NCI-H524 treated with DMSO at 0.1 percent for 48 hours (cell line): Measurements from ENCODE around the gene SSH2.
A peak's percentile ranks its signal among the peaks of the same experiment; 100 is the strongest.

Experiments
- DNase-seq: peaks from one replicate; lab custom pipeline; 2025; lab: John Stamatoyannopoulos, UW

SSH2 gene

DNA sequence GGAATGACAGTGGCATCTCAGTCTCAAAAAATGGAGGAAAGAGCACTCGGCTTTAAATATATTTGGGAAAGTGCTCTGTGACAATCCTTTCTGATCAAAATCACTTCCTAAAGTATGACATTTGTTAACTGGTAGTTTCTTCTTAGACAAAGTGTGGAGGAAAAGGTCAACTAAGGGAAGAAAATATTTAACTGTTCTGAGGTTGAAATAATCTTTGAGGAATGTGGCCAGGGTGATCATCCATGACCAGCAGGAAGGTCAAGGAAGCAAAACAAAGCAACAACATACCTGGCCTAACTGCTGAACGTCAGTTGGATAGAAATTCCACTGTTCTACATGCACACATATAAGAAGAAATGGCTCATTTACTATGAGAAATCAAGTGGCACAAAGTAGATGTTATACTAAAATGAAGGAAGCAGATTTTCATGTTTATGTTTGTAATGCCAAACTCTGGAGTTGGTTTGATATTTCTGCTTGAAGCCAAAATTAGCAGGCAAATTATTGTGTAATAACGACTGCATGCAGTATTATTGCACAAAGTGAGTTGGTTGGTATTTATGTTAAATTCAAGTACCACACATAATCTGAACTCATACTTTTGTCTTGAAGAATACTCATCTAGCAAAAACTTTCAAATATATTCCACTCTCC lies 220.0 kb downstream of the SSH2 start:
- DNase-seq: no peak

- no peak for DNase-seq
These were observed 222.8 kb downstream of the SSH2 start for GRCh38 chr17:29707212-29707571.

- DNase-seq: no peak
These were observed 224.0 kb downstream of the SSH2 start for GRCh38 chr17:29706045-29706431.

DNA sequence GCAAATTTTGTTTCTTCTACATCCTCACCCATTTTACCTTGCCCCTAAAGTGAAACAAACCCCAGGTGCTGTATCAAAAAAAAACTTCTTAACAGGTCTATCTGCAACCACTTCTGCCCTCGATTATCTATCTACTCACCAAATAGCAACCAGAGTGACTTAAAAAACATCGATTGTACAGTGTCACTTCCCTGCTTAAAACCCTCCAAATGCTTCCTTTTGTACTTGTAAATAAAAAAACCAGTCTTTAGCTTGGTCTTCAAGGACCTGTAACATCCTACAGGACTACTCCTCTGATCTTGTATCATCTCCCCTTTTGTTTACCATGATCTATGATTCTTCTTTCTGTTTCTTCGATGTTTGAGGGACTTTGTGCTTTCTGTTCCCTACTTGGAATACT lies 224.6 kb downstream of the SSH2 start:
- DNase-seq: no peak

DNA sequence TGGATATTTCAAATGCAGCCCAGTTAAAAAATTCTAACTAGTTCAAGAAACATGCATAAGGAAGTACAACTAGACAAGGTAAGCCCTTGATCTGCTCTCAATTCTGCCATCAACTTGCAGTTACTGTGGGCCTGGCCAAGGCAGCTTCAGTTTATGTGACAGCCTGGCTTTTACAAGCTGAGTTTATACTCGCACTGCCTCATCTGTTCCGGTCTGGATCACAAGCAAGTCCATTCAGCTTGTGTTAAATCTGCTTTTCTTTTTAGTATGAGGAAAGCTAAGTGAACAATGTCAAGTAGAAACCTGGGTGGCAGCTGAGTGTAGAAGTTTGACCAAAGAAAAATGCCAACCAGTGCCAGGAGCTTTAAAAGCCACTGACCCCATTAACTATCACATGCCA lies 230.7 kb downstream of the SSH2 start:
- DNase-seq: no peak

GRCh38 chr17:29698837-29699236 lies 231.2 kb downstream of the SSH2 start:
- no peak for DNase-seq

DNA sequence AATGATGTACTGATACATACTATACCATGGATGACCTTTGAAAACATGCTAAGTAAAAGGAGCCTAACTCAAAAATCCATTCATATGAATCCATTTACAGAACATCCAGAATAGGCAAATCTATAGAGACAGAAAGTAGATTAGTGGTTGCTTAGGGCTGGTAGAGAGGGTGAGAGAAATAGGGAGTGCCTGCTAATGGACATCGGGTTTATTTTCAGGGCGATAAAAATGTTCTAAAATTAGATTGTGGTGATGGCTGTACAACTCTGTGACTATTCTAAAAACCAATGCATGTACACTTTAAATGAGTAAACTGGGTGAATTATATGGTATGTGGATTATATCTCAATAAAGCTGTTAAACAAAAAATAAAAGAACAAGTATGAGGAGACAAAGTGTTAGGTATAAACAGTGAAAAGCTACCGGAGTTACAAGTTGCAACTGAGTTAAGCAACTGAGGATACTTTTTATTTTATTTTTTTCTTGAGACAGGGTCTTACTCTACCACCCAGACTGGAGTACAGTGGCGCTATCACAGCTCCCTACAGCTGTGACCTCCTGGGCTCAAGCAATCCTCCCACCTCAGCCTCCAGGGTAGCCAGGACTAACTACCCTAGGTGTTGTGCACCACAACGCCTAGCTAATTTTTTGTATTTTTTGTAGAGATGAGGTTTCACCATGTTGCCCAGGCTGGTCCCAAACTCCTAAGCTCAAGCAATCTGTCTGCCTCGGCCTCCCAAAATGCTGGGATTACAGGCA lies 231.8 kb downstream of the SSH2 start:
- no peak for DNase-seq

GRCh38 chr17:29697371-29697770 lies 232.7 kb downstream of the SSH2 start:
- DNase-seq: no peak

DNA sequence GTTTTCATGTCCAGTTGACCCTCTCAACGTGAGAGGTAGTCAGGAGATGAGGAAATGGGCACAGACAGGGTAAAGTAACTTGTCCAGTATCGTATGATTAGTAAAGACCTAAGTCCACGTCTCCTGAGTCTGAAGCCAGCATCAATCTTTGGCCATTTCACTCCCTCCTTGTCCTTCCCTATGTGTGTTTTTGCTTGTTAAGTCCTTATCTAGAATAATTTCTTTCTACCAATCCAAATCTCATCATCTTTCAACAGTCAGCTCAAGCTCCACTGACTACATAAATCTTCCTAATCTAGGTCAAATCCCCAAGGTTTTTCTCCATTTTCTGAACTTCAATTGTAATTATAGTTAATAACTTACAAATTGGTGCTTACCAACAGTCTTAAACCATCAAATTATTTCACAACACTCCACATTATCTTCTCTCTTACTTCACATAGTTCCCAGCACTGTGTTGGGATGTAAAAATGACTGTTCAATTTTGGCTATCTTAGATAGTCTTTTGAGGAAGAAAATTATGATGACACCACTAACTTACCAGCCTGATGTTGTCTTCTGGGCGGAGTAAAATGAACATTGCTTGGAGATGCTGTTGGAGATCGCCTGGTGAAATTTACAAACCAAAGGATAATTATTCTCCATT lies 235.0 kb downstream of the SSH2 start:
- DNase-seq: no peak

DNA sequence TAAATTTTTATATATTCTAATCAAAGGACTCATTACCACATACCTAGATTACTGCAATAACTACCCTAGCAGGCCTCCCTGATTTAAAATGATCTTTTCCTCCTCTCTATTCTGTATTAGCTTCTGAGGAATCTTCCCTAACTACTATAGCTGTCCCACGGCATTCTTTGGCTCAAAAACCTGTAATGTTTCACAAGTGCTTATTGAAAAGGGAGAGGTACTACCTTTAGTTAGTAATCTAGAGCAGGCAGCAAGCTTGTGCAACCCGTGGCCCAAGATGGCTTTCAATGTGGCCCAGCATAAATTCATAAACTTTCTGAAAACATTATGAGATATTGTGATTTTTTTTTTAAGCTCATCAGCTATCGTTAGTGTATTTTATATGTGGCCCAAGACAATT lies 236.3 kb downstream of the SSH2 start:
- no peak for DNase-seq

GRCh38 chr17:29687596-29687995 lies 242.4 kb downstream of the SSH2 start:
- DNase-seq: no peak

DNA sequence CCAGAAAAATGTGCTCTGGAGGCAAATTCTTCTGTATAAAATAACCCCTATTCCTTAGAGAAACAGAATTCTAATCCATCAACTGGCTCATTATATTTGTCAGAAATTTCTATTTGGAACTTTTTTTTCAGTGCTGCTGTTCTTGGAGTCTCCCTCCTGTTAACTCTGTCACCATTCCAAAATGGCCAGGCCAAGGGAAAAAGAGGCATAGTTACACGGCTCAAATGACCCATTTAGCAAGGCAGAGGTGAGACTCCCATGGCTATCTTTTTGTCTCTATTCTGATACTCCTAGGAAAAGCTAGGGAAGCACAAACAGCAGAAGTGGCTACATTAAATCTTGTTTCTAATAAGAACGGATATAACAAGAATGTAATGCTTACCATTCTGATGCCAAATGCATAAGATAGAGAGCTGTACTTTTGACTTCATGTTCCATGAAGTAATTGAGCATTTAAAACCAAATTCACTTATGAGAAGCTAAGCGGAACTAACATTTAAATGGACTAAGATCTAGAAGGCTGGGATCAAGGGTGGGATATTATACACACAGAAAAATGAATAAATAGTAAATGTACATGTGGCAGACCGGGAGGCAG lies 242.9 kb downstream of the SSH2 start:
- DNase-seq: no peak

- no peak for DNase-seq
These were observed 246.5 kb downstream of the SSH2 start for GRCh38 chr17:29683481-29683880.

GRCh38 chr17:29682987-29683386 lies 247.0 kb downstream of the SSH2 start:
- no peak for DNase-seq

DNA sequence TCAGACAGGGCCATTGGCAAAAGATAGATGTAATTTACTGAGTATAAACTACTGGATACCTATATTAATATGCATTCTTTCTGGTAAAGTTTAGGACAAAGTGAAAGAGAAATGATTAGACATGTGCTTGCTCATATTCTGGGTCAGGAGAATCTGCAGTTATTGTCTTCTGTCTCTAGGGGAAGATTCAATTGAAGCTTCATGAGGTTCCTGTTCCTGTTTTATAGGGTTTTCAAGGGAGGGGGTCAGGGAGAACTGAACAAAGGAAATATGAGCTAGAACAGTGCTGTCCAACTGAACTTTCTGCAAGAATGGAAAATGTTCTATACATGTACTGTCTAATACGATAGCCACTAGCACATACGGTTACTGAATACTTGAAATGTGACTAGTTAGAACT lies 248.0 kb downstream of the SSH2 start:
- DNase-seq: no peak

DNA sequence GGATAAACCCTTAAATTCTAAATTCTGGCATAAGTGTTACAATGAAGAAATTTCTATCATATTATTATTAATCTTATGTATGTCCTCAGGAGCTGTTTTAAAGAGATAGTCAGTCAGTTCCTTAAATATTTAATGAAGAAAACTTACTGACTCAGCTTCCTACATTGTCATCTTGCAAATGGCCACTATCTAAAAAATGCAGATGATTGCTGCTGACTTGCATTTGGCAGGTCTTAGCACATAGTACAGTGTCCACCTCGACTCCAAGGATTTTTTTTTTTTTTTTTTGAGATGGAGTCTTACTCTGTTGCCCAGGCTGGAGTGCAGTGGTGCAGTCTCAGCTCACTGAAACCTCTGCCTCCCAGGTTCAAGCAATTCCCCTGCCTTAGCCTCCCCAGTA lies 252.2 kb downstream of the SSH2 start:
- DNase-seq: no peak

DNA sequence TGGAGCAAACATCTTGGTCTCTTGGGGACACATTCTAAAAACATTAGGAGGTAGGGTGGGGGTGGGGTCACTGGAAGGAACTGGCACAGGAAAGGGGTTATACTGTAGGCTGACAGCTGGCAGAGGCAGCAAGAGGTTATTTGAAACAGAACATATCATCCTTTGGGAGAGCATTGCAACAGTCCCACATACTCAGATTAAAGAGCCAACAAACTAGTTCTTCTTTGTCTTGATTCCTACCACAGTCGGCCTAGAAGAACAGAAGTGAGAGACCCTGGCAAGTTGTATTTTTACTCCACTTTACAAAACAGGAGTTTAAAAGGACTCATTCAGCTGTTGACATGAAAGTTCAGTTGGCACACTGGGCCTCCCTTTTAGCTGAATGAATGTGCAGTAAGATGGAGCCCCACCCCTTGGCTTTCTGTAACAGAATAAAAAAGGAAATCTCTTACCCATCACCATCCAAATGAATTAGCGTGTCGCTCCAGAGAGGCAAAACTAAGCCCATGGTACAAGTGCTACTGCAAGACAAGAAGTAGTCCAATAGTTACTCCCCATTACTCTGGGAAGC lies 252.7 kb downstream of the SSH2 start:
- DNase-seq: no peak

DNA sequence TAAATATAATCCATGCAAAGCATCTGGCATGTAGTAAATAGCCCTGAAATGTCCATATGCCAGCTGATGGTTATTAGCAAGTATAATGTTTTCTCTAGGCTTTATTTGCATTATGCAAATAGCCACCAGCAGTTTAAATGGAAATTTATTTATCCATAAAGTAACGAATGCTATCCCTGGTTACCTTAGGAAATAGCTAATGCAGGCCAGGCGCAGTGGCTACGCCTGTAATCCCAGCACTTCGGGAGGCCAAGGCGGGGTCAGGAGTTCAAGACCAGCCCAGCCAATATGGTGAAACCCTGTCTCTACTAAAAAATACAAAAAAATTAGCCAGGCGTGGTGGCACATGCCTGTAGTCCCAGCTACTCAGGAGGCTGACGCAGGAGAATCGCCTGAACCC lies 254.1 kb downstream of the SSH2 start:
- peak; percentile 69 for DNase-seq

DNA sequence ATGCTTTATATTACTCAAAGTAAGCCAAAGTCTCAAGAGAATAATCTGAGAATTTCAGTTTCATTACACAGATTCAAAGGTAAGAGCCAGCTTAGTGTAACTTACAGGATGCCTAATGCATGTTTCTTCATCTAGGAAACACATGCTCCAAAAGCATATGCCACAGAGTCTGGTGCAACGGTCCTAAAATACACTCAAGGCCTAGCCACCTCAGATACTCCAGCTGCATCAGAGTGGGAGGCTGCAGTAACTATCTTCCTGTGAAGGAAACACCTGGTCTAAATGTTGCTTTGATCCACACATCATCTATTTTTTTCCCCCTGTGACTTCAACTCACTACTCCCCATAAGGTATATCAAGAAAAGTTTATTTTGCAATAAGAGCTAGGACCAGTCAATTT lies 255.7 kb downstream of the SSH2 start:
- no peak for DNase-seq

GRCh38 chr17:29671661-29672060 lies 258.4 kb downstream of the SSH2 start:
- no peak for DNase-seq

DNA sequence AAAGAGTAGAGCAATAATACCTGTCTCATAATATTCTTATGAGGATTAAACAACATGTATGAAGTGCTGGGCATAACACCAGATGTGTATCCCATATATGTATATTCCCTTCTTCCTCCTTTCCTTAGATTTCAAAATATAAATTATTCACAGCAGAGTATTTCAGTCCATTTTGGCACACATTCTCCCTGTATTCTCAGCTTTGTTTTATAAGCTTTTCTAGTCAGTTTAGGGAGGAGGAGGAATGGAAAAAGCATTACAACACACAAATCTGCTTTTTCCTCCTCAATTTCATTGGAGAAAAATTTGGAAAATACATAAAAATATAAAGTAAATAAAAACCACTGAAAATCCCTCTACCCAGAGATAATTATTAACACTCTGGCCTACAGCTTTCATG lies 260.8 kb downstream of the SSH2 start:
- DNase-seq: no peak

DNA sequence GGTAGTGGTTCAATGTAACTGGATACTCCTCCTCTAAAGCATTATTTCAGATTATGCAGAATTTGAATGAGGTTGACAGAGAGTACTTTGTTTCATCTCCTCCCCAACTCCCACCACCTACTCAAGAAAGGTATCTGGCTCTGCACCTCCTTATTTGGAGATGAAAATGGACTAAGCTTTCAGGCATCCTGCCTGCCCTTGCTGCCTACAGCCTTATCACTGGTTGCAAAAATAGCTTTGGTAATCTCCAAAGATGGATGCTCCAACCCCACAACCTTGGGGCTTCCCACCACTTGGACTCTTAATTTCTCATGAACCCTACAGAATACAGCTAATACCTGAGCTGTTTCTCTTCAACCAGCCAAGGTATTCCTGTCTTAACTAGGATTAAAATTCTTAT lies 262.1 kb downstream of the SSH2 start:
- no peak for DNase-seq

DNA sequence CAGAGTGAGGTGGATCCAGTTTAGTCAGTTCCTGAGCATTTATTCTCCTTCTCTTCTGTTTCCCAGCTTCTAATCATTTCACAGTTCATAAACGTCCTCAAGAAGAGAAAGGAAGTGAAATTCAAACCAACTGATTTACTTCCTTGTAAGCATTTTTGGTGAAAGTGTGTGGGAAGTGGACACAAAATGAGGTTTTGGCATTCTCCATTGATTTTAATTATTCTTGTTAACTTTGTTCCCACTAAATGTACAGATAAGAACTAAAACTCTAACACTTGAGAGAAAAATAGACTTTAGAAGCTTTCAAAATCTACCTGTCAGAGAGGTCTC lies 264.6 kb downstream of the SSH2 start:
- DNase-seq: no peak
